CD4-positive, alpha-beta T cell treated with Interleukin-6 at 100 ng/mL for 8 hours (primary cell): Measurements from ENCODE around the gene SPDEF.

Experiments
- DNase-seq: peaks from one replicate; pipeline ENCODE4 v3.0.0-alpha.2; 2020; ENCODE audit warnings: mixed read lengths, low spot score

SPDEF gene

GRCh38 chr6:34583861-34584604 is 27.9 kb upstream of the SPDEF start:
- no peak for DNase-seq

DNA sequence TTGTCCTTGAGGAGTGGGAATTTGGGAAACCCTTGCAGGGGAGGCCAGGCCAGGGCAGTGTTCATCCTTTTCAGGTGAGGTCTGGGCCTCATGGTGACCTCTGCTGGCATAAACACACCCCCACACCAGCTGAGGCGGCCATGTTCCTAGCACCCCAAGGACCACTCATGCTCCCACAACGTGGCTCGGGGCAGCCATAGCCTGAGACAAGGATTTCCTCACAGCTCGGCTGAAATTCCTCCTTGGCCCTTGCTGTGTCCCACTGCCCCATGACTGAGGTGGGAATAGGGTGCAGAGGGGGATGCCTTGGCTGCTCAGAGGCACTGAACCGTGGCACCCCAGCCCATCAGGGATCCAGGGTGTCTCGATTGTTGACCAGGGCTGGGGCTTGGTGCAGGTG is 27.3 kb upstream of the SPDEF start:
- no peak for DNase-seq

DNA sequence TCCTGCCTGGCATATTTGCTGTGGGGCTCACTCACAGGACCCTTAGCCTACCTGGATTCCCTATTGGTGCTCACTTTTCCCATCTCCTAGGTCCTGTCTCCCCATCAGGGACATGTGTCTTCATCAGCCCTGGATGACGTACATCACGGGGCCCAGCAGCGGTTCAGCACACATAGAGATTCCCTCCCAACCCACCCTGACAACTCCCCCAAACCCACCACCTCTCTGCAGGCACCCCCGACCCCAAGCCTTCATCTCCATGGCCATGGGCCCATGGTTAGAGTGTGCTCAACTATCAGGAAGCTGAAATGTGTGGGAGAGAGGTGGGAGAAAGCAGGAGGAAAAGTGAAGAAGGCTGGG is 25.4 kb upstream of the SPDEF start:
- DNase-seq = no peak

DNA sequence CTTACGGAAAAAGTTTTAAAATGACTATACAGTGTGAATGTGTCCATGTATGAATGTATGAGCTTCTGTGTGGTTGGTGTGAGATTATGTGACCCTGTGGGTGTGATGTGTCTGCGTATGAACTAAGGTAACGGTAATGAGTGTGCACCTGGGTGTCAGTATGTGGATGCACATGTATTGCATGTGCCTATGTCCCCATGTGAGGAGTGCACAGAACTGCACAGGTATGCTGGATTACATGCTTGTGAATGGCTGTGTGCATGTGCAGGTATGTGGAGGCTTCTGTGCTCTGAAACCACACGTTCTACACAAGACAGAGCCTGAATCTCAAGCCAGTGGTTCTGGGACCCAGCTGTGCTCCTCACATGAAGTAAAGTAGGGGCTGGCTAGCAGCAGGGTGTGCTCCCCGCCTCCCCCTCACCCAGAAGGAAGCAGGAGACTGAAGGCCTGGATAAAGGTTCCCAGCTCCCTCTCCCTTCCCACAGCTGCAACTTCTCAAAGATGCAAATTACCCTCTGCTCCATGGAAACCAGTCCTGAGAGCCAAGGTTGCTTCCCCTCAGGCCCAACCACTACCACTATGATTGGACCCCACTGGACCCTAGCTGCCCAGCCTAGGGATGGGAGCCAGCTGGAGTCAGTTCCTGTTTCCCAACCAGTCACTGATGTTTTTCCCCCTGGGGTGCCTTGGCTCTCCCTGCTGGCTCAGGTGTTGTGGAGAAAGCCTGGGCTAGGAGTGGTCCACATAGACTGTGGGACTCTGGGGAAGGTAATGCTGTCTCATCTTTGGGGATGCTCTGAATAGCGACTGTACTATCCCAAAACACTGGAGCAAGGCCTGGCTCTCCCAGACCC is 24.8 kb upstream of the SPDEF start:
- no peak for DNase-seq

GRCh38 chr6:34578445-34579262 is 22.5 kb upstream of the SPDEF start:
- no peak for DNase-seq

DNA sequence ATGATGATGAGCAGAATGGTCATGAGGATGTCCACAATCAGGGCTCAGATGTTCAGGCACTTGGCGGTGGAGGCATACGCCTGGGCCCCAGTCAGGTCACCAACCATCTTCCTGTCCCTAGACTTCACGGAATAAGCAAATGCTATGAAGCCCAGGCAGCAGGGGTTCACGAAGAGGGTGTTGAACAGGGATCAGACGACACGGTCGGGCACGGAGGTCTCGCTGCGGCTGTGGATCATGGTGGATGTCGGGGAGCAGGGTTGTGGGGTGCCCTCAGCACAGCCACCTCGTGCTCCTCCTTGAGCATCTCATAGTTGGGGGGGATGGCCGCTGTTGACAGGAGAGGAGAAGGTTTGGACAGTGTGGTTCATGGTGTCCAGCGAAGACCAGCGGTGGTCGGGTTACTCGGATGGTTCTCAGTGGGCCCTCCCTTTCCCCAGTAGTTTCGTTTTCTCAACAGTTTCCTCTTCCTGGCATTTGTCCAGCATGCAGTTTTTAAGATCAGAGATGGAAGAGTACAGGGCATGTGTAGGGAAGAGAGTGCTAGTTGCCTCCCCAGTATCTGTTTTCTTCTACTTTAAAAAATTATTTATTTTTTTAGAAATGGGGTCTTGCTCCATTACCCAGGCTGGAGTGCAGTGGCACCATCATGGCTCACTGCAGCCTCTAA is 20.3 kb upstream of the SPDEF start:
- no peak for DNase-seq

DNA sequence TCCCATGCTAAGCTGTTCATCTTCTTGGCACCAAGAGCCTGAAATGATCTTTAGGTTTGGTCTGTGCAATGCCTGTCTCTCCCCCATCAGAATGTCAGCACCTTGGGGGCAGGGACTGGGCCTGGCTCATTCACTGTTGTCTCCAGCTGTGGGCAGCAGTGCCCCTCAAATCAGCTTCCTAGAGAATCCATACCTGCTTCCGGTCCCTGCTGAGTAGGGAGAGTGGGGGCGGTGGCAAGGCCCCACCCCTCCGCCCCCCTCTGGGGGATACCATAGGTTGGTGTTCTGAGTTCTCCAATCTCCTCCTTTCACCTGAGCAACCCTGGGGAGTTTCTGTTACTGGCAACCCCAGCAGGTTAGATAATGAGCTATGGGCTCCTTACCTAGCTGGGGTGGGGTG is 19.2 kb upstream of the SPDEF start:
- no peak for DNase-seq

DNA sequence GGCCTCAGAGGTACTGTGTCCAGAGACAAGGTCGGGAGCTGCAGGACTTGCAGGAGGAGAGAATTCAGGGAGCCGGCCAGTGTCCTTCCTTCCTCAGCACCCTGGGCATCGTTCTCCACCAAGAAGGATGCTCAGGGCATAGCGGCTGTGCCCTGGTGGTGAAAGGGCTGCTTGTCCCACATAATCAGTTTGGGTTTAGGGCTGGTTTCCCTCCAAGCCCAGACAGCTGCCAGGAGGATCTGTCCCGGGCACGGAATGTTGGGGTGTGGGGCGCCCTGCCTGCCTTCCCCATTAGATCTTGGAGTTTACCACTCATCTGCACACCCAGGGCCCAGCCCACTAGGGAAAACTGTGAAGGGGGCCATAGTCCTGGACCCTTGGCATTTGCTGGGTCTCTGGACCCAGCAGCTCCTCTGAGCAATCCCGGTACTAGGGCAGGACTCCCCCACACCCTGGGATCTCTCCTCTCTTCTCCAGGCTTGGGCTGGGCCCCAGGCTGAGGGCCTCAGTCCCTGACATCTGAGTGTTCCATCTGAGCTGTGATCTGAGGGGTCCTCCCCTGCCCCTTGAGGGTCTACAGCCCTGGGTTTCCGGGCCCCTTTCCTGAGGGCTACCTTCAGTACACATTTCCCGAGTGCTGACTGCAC is 18.6 kb upstream of the SPDEF start:
- DNase-seq = no peak

DNA sequence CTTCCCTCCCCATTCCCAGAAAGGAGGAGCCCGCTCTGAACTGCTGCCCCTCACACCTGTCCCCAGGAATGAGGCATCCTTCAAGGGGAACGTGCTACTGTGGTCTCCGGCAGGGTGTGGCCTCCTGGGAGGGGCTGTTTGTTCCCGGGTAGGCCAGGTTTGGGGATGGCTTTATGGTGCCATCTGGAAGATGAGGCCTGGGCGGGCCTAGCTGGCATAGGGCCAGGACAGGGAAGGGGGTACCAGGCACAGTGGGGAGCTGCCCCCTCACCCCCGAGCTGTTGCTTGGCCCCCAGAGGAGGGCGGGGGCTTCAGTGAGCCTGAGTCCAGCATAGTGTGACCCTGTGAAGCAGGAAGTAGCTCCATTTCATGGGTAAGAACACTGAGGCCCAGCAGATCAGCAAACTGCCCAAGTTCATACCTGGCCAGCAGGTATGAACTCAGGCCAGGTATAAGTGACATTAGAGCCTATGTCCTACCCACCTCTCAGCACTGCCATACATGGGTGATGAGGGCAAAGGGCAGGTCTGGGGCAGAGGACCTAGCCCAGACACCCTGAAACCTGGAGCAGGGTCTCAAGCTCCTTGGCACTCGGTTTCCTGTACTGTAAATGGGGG is 17.5 kb upstream of the SPDEF start:
- no peak for DNase-seq

- no peak for DNase-seq
These were observed 16.5 kb upstream of the SPDEF start for GRCh38 chr6:34572585-34572984.

- no peak for DNase-seq
These were observed 15.9 kb upstream of the SPDEF start for GRCh38 chr6:34572021-34572420.

DNA sequence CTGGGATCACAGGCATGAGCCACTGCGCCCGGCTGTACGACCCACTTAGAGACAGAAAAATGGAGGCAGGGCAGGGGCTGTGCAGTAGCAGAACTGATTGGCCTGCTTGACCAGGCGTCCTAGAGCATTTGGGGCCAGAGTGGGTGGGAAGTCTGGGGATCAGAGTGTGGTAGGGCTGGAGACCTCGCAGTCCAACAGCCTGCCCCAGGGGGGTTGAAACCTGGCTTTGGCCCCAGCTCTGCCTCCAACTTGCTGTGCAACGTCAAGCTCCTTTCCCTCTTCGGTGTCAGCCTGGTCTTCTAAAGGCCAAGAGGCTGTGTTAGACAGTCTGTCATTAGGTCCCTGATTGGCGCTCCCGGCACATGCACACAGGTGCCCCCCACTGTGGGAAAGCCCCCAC is 15.3 kb upstream of the SPDEF start:
- DNase-seq = no peak

DNA sequence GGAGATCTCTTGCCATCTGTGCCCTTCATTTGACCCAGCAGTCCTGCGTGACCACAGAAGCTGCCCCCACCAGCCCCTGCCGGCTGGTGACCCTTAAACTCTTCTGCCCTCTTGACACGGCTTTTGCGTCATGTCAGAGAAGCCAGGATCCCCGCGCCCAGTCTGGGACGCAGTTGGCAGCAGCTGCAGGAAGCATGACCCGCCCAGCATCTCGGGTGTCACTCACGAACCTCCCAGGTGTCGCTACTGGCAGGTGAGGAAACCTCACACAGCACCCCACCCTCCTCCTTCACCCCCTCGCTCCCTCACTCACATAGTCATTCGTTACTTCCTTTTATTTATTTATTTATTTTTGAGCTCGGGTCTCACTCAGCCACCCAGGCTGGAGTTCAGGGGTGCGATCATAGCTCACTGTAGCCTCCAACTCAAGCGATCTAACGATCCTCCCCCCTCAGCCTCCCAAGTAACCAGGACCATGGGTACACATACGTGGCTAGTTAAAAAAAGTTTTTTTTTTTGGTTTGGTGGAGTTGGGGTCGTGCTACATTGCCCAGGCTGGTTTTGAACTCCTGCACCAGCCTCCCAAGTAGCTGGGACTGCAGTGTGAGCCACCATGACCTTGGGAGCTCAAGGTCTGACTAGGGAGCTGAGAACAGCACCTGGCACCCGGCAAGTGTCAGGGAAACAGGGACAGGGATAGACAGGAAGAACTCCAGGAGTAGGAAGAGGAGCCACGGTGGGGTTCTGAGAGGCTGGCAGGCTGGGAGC is 14.1 kb upstream of the SPDEF start:
- no peak for DNase-seq

DNA sequence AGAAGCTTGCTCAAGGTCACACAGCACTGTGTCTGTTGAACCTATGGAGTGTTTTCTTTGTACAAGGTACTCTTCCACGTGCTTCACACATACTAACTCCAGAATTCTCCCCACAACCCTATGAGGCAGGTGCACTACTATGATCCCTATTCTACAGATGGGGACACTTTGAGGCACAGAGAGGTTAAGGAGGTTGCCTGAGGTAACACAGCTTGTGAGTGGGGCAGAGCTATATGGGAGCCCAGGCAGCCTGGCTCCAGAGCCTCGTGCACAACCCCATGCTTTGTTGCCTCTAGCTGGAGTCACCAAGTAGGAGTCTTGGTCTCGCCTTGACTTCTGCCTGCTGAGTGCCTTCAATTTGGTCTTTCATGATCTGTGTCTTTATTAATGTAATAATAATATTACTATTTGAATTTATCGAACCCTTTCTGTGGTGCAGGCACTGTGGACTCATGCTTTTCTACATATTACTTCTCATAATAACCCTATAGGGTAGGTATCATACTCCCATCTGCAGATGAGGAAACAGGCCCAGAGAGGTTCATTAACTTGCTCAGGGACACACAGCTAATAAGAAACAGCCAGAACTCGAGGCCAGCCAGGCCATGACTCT is 13.3 kb upstream of the SPDEF start:
- DNase-seq = no peak

GRCh38 chr6:34568341-34569201 is 12.4 kb upstream of the SPDEF start:
- no peak for DNase-seq

- DNase-seq = no peak
These were observed 10.9 kb upstream of the SPDEF start for GRCh38 chr6:34566830-34567546.

- no peak for DNase-seq
These were observed 9.6 kb upstream of the SPDEF start for GRCh38 chr6:34565722-34566137.

DNA sequence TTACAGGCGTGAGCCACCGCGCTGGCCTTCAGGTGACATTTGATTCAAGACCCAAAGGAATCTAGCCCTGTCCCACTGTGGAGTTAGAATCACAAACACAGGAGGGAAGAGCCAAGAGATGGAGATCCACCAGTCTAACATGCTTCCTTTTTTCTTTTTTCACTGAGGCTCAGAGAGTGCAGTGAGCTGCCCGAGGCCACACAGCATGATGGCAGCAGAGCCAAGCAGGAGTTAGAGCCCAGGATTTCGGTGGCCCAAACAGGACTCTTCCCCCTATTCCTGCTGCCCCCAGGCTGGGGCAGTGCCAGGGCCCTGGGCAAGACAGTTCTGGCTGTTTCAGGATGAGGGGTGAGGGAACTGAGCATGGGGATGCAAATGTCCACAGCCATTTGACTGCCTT is 8.1 kb upstream of the SPDEF start:
- no peak for DNase-seq
